K562 (cell line): ENCODE measurements around the gene LDLRAD3. TPM values are rescaled to one million over a fixed set of nuclear protein-coding genes. Genes with fewer than 3 reads are reported as not detected.

Experiments used
- ATAC-seq: fragments of 200-7000 bp; cut with Tn5 transposase; 3 replicates; pipeline ENCODE4 v1.9.1; 2020; ENCODE audit warnings: moderate library complexity
- BruUV-seq: library from RNA; stranded (reverse); fragments of 400-500 nt; replicated peaks from 2 replicates; lab custom pipeline; 2021; lab: Mats Ljungman, UMichigan
- CTCF ChIA-PET: fragments of 300-600 bp; formaldehyde crosslinking; extraction: SDS; loops from one replicate; lab custom pipeline; 2021; ENCODE audit warnings: low intra/inter-chr PET ratio; lab: Yijun Ruan, JAX
- POLR2A ChIA-PET: fragments of 300-600, 350-650 bp; sonication (Branson Sonifier 250); formaldehyde crosslinking; extraction: SDS; loops from one replicate; lab custom pipeline; 2021; ENCODE audit warnings: antibody characterized with exemption, inconsistent platforms; lab: Yijun Ruan, JAX
- DNase-seq, 4 experiments: peaks; one replicate each; pipeline versions ENCODE4 v3.0.0 to v3.0.0-alpha.2; 2011 to 2018; ENCODE audit warnings: low spot score in 3 of 4, mixed read lengths in 3 of 4; ENCODE audit errors: extremely low read depth in 1 of 4
- FAIRE-seq: peaks from 2 replicates; lab custom pipeline; 2011; peaks lifted over from hg19 to GRCh38; lab: Jason Lieb, UNC
- H2AFZ ChIP-seq: 2 replicates; pipeline ENCODE4 v1.6.0; 2011; ENCODE audit warnings: low read depth, low read length, control low read depth, inconsistent platforms
- H3K27ac ChIP-seq: fragments of 200-600 bp; 3 replicates; pipeline ENCODE4 v1.8.0; 2011; ENCODE audit warnings: low read depth, mild to moderate bottlenecking, control low read depth, inconsistent platforms, low read length, moderate library complexity, mixed read lengths; ENCODE audit errors: extremely low read depth
- H3K27me3 ChIP-seq, 2 experiments: fragments of 300-600 bp in 1 of 2; 2 replicates in 1 of 2; 3 replicates in 1 of 2; pipeline versions ENCODE4 v1.6.0 to v1.8.0; 2011; ENCODE audit warnings: inconsistent platforms in 2 of 2, low read length in 2 of 2, mild to moderate bottlenecking in 1 of 2, mixed read lengths in 1 of 2, moderate library complexity in 1 of 2; ENCODE audit not compliant: control insufficient read depth in 2 of 2, insufficient read depth in 2 of 2
- H3K36me3 ChIP-seq: fragments of 300-600 bp; 3 replicates; pipeline ENCODE4 v1.8.0; 2011; ENCODE audit warnings: mild to moderate bottlenecking, low read length, inconsistent platforms; ENCODE audit not compliant: control insufficient read depth, insufficient read depth
- H3K4me1 ChIP-seq, 2 experiments: fragments of 200-600 bp in 1 of 2; replicated peaks in 1 of 2; 2 replicates in 1 of 2; 3 replicates in 1 of 2; pipeline versions ENCODE4 v1.5.1 to v1.8.0; 2011; ENCODE audit warnings: inconsistent platforms in 2 of 2, low read length in 2 of 2, mild to moderate bottlenecking in 1 of 2, mixed read lengths in 1 of 2, moderate library complexity in 1 of 2; ENCODE audit not compliant: control insufficient read depth in 2 of 2, insufficient read depth in 2 of 2
- H3K4me2 ChIP-seq: 2 replicates; pipeline ENCODE4 v1.6.1; 2011; ENCODE audit warnings: low read length, control low read depth, inconsistent platforms, mixed read lengths; ENCODE audit not compliant: insufficient read depth
- H3K4me3 ChIP-seq: fragments of 200-600 bp; sonication (generic), shearing (Covaris generic); 2 replicates; pipeline ENCODE4 v1.5.1; 2016; ENCODE audit warnings: control low read depth, inconsistent platforms
- H3K79me2 ChIP-seq: fragments of 200-600 bp; 3 replicates; pipeline ENCODE4 v1.8.0; 2011; ENCODE audit warnings: low read length, inconsistent platforms; ENCODE audit not compliant: control insufficient read depth, insufficient read depth
- H3K9ac ChIP-seq, 2 experiments: 2 replicates each; pipeline versions ENCODE4 v1.6.0 to v1.6.1; 2011; ENCODE audit warnings: low read depth in 2 of 2, low read length in 2 of 2, control low read depth in 1 of 2, inconsistent platforms in 1 of 2, mild to moderate bottlenecking in 1 of 2, mixed read lengths in 1 of 2; ENCODE audit not compliant: insufficient read depth in 1 of 2
- H3K9me1 ChIP-seq: one replicate; pipeline ENCODE4 v1.6.0; 2011; ENCODE audit warnings: inconsistent platforms, mild to moderate bottlenecking, low read length, moderate library complexity; ENCODE audit not compliant: control insufficient read depth, insufficient read depth
- H3K9me3 ChIP-seq: replicated peaks from 2 replicates; pipeline ENCODE4 v1.5.1; 2011; ENCODE audit warnings: low read depth, low read length, inconsistent platforms; ENCODE audit not compliant: control insufficient read depth, insufficient read depth
- H4K20me1 ChIP-seq: replicated peaks from 2 replicates; pipeline ENCODE4 v1.6.1; 2011; ENCODE audit warnings: low read length, inconsistent platforms, mixed read lengths; ENCODE audit not compliant: control insufficient read depth, insufficient read depth
- EP400 ChIP-seq: fragments of 450-650 bp; IDR thresholded peaks from 2 replicates; pipeline ENCODE4 v1.6.1; 2017; ENCODE audit warnings: antibody characterized with exemption, mild to moderate bottlenecking, moderate library complexity
- FOXP1 ChIP-seq: sonication (generic); formaldehyde crosslinking; IDR thresholded peaks from 2 replicates; pipeline ENCODE4 v1.8.0; 2022; ENCODE audit warnings: mild to moderate bottlenecking, missing genetic modification reagents
- MAX ChIP-seq: sonication (generic); formaldehyde crosslinking; IDR thresholded peaks from 2 replicates; pipeline ENCODE4 v1.9.0; 2022; ENCODE audit warnings: mild to moderate bottlenecking, missing genetic modification reagents
- MTA2 ChIP-seq: fragments of 450-650 bp; IDR thresholded peaks from 2 replicates; pipeline ENCODE4 v1.6.1; 2016; ENCODE audit warnings: low read depth
- PRPF4 ChIP-seq: fragments of 200-400 bp; formaldehyde crosslinking; IDR thresholded peaks from one replicate; pipeline ENCODE4 v1.6.1; 2017; ENCODE audit warnings: low read length, low read depth, mild to moderate bottlenecking; ENCODE audit not compliant: insufficient read depth, poor library complexity, severe bottlenecking
- SP1 ChIP-seq: sonication (generic); formaldehyde crosslinking; IDR thresholded peaks from 2 replicates; pipeline ENCODE4 v1.8.1; 2022; ENCODE audit warnings: mild to moderate bottlenecking, missing genetic modification reagents
- XRCC4 ChIP-seq: IDR thresholded peaks from one replicate; pipeline ENCODE4 v1.6.1; 2011; ENCODE audit not compliant: insufficient read depth, insufficient read length; ENCODE audit errors: extremely low read depth
- ZBTB17 ChIP-seq: fragments of 450-650 bp; formaldehyde crosslinking; IDR thresholded peaks from 2 replicates; pipeline ENCODE4 v1.4.0; 2020; ENCODE audit warnings: mild to moderate bottlenecking
- ZC3H4 ChIP-seq: sonication (generic); formaldehyde crosslinking; IDR thresholded peaks from 2 replicates; pipeline ENCODE4 v1.9.0; 2021; ENCODE audit warnings: missing genetic modification reagents, borderline replicate concordance
- ZNF76 ChIP-seq: fragments of 250-450 bp; sonication (Bioruptor Pico); IDR thresholded peaks from 2 replicates; pipeline ENCODE4 v1.4.0; 2020; ENCODE audit warnings: mild to moderate bottlenecking, moderate library complexity, borderline replicate concordance
- WGBS: fragments of 100-300 bp; shearing (Covaris generic); methylation state at CpG from one replicate; pipeline ENCODE4 v1.1.6; 2016; ENCODE audit warnings: low coverage, mixed read lengths; ENCODE audit not compliant: insufficient coverage; ENCODE audit errors: missing lambda C conversion rate; 5-methylcytosine and 5-hydroxymethylcytosine counted together
- in situ Hi-C: fragments of 300-500 bp; cut with MboI; formaldehyde crosslinking; loops from 4 replicates; pipeline ENCODE4 v1.15.0; 2018; ENCODE audit warnings: inconsistent platforms, mixed read lengths
- intact Hi-C: fragments of 100-400 bp; cut with micrococcal nuclease; formaldehyde crosslinking; loops from 2 replicates; pipeline ENCODE4 v1.14.2; 2022
- polyA plus RNA-seq, 8 experiments: library from polyadenylated mRNA; depleted of rRNA in 4 of 8; stranded (reverse) in 5 of 8; unstranded in 3 of 8; fragments of >200 nt; fragmentation: Nextera tagmentation in 2 of 8; fragmentation: Illumina TruSeq in 1 of 8; extraction: Ambion mirVana in 2 of 8; extraction: Trizol in 1 of 8; gene quantifications; 2 replicates each; pipeline versions ENCODE4 v1.2.1 to v1.2.3, GENCODE V29; 2011 to 2014; ENCODE audit warnings: inconsistent platforms in 1 of 8, missing spikeins in 1 of 8
- total RNA-seq, 7 experiments: library from RNA; depleted of rRNA in 6 of 7; stranded (reverse); fragments of >200 nt in 6 of 7; fragmentation: Illumina TruSeq in 2 of 7; extraction: Trizol in 2 of 7; gene quantifications; 2 replicates each; pipeline versions ENCODE4 v1.2.1 to v1.2.3, GENCODE V29; 2011 to 2021; ENCODE audit warnings: low replicate concordance in 1 of 7
- TF ChIP-seq, protein P1 (sequence below), 2 experiments: IDR thresholded peaks in 1 of 2; conservative IDR thresholded peaks in 1 of 2; 2 replicates each; pipeline ENCODE4 v1.6.1; 2016; ENCODE audit warnings: low read depth in 2 of 2, mild to moderate bottlenecking in 1 of 2, missing compliant biosample characterization in 1 of 2, missing genetic modification characterization in 1 of 2, moderate library complexity in 1 of 2
- TF ChIP-seq, protein P2 (sequence below): fragments of 450-650 bp; IDR thresholded peaks from 2 replicates; pipeline ENCODE4 v1.6.1; 2017; ENCODE audit warnings: antibody characterized with exemption, mild to moderate bottlenecking

LDLRAD3 gene
- total and polyA plus RNA-seq, 9 of the 15 experiments (the other 6 are each of a cell fraction or from before 2014, with no cell fraction given): 0.73 to 7.2 (median 3.5) TPM

GRCh38 chr11:36150986-36151385 is 207.1 kb downstream of the LDLRAD3 start:
- H4K20me1 ChIP-seq: no peaks in the 10 kb centered on the region
- no peak overlapping the region for H3K4me3 ChIP-seq
- no peak overlapping the region for H3K4me2 ChIP-seq
- FAIRE-seq: no peak
- no peak overlapping the region for H3K9ac ChIP-seq
- no peaks in the 10 kb centered on the region for H3K9me1 ChIP-seq
- in situ Hi-C loops (no loop called here), intact Hi-C loops (loop anchor here (1.0 kb wide), 4 partner anchors 20 to 535 kb away; no protein-coding TSS in a partner anchor)
- no peak for ATAC-seq
- no peak for DNase-seq
- H3K4me1 ChIP-seq: peaks cover 12 to 18% of the 10 kb centered on the region in 2 experiments
- H3K27ac ChIP-seq: no peak overlapping the region
- H3K27me3 ChIP-seq: no peaks in the 10 kb centered on the region
- ChIA-PET CTCF (no interaction called here), POLR2A (no interaction called here)
- no peaks in the 10 kb centered on the region for H3K79me2 ChIP-seq
- H3K9me3 ChIP-seq: no peaks in the 10 kb centered on the region
- no peak overlapping the region; the same call in 1 of the 2 replicates for H2AFZ ChIP-seq
- 47% methylated on average over 4 of the region's 4 CpGs for WGBS
- H3K36me3 ChIP-seq: no peaks in the 10 kb centered on the region
- no TSS peak for BruUV-seq
- TF ChIP-seq MAX (CRISPR knock-in tag) (no peak), EP400 (no peak), FOXP1 (CRISPR knock-in tag) (no peak), PRPF4 (no peak), ZBTB17 (CRISPR knock-in tag) (no peak), MTA2 (no peak), ZNF76 (CRISPR knock-in tag) (no peak), SP1 (no peak), ZC3H4 (CRISPR knock-in tag) (no peak), XRCC4 (no peak)
- TF ChIP-seq, protein P1, sequence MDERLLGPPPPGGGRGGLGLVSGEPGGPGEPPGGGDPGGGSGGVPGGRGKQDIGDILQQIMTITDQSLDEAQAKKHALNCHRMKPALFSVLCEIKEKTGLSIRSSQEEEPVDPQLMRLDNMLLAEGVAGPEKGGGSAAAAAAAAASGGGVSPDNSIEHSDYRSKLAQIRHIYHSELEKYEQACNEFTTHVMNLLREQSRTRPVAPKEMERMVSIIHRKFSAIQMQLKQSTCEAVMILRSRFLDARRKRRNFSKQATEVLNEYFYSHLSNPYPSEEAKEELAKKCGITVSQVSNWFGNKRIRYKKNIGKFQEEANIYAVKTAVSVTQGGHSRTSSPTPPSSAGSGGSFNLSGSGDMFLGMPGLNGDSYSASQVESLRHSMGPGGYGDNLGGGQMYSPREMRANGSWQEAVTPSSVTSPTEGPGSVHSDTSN (CRISPR knock-in tag; IDR thresholded peaks at IDR 0.05; ENCODE audit: low read depth): no peak
- TF ChIP-seq, protein P1 (tag; conservative IDR thresholded peaks at IDR 0.05; ENCODE audit: low read depth): no peak
- TF ChIP-seq, protein P2, sequence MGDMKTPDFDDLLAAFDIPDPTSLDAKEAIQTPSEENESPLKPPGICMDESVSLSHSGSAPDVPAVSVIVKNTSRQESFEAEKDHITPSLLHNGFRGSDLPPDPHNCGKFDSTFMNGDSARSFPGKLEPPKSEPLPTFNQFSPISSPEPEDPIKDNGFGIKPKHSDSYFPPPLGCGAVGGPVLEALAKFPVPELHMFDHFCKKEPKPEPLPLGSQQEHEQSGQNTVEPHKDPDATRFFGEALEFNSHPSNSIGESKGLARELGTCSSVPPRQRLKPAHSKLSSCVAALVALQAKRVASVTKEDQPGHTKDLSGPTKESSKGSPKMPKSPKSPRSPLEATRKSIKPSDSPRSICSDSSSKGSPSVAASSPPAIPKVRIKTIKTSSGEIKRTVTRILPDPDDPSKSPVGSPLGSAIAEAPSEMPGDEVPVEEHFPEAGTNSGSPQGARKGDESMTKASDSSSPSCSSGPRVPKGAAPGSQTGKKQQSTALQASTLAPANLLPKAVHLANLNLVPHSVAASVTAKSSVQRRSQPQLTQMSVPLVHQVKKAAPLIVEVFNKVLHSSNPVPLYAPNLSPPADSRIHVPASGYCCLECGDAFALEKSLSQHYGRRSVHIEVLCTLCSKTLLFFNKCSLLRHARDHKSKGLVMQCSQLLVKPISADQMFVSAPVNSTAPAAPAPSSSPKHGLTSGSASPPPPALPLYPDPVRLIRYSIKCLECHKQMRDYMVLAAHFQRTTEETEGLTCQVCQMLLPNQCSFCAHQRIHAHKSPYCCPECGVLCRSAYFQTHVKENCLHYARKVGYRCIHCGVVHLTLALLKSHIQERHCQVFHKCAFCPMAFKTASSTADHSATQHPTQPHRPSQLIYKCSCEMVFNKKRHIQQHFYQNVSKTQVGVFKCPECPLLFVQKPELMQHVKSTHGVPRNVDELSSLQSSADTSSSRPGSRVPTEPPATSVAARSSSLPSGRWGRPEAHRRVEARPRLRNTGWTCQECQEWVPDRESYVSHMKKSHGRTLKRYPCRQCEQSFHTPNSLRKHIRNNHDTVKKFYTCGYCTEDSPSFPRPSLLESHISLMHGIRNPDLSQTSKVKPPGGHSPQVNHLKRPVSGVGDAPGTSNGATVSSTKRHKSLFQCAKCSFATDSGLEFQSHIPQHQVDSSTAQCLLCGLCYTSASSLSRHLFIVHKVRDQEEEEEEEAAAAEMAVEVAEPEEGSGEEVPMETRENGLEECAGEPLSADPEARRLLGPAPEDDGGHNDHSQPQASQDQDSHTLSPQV: no peak
